H9 (cell line): ENCODE measurements around the gene FNIP2. TPM values are rescaled to one million over a fixed set of nuclear protein-coding genes. Genes with fewer than 3 reads are reported as not detected.

ENCODE experiments used
- DNase-seq: peaks from one replicate; pipeline ENCODE4 v3.0.0-alpha.2; 2017
- H2AFZ ChIP-seq: one replicate; pipeline ENCODE4 v1.6.1; 2013; ENCODE audit warnings: mild to moderate bottlenecking, low read length, control low read depth, moderate library complexity
- H2AK5ac ChIP-seq: 2 replicates; pipeline ENCODE4 v1.6.1; 2013; ENCODE audit warnings: low read length, control low read depth, mixed read lengths; ENCODE audit not compliant: insufficient read length
- H2BK120ac ChIP-seq: one replicate; pipeline ENCODE4 v1.6.1; 2013; ENCODE audit warnings: low read depth, mild to moderate bottlenecking, low read length, control low read depth, inconsistent platforms; ENCODE audit not compliant: poor library complexity, severe bottlenecking
- H2BK12ac ChIP-seq: 2 replicates; pipeline ENCODE4 v1.6.1; 2013; ENCODE audit warnings: low read length, control low read depth, mixed read lengths, low read depth; ENCODE audit not compliant: insufficient read length
- H2BK15ac ChIP-seq: 2 replicates; pipeline ENCODE4 v1.6.1; 2013; ENCODE audit warnings: low read depth, low read length, control low read depth
- H2BK20ac ChIP-seq: one replicate; pipeline ENCODE4 v1.6.1; 2013; ENCODE audit warnings: low read depth, mild to moderate bottlenecking, low read length, control low read depth, inconsistent platforms; ENCODE audit not compliant: poor library complexity, severe bottlenecking
- H2BK5ac ChIP-seq: 2 replicates; pipeline ENCODE4 v1.6.1; 2013; ENCODE audit warnings: low read length, control low read depth, mixed read lengths; ENCODE audit not compliant: insufficient read length
- H3K14ac ChIP-seq: 2 replicates; pipeline ENCODE4 v1.6.1; 2013; ENCODE audit warnings: low read length, control low read depth; ENCODE audit not compliant: insufficient read depth
- H3K18ac ChIP-seq: 2 replicates; pipeline ENCODE4 v1.6.1; 2013; ENCODE audit warnings: low read depth, mild to moderate bottlenecking, mixed read lengths, low read length, control low read depth; ENCODE audit not compliant: insufficient read length
- H3K23ac ChIP-seq: 2 replicates; pipeline ENCODE4 v1.6.1; 2013; ENCODE audit warnings: low read length, control low read depth, mixed read lengths, low read depth; ENCODE audit not compliant: insufficient read length
- H3K23me2 ChIP-seq: 2 replicates; pipeline ENCODE4 v1.6.1; 2013; ENCODE audit warnings: low read depth, mild to moderate bottlenecking, mixed read lengths, low read length, control low read depth; ENCODE audit not compliant: insufficient read length, poor library complexity, severe bottlenecking
- H3K27ac ChIP-seq: 2 replicates; pipeline ENCODE4 v1.5.1; 2013; ENCODE audit warnings: low read length, control low read depth, mixed read lengths, low read depth; ENCODE audit not compliant: insufficient read length
- H3K27me3 ChIP-seq: 2 replicates; pipeline ENCODE4 v1.6.1; 2013; ENCODE audit warnings: low read length, control low read depth, inconsistent platforms; ENCODE audit not compliant: insufficient read depth
- H3K4ac ChIP-seq: 2 replicates; pipeline ENCODE4 v1.6.1; 2013; ENCODE audit warnings: low read depth, mild to moderate bottlenecking, control low read depth, inconsistent platforms, low read length, moderate library complexity
- H3K4me1 ChIP-seq: 2 replicates; pipeline ENCODE4 v1.6.1; 2013; ENCODE audit warnings: low read length, control low read depth, inconsistent platforms; ENCODE audit not compliant: insufficient read depth
- H3K4me2 ChIP-seq: 2 replicates; pipeline ENCODE4 v1.6.1; 2013; ENCODE audit warnings: low read length, control low read depth, mixed read lengths; ENCODE audit not compliant: insufficient read length, insufficient read depth
- H3K56ac ChIP-seq: 2 replicates; pipeline ENCODE4 v1.6.1; 2013; ENCODE audit warnings: low read depth, mild to moderate bottlenecking, mixed read lengths, low read length, control low read depth; ENCODE audit not compliant: insufficient read length
- H3K79me1 ChIP-seq: 2 replicates; pipeline ENCODE4 v1.6.1; 2013; ENCODE audit warnings: low read depth, mild to moderate bottlenecking, moderate library complexity, low read length, control low read depth, inconsistent platforms; ENCODE audit not compliant: insufficient read depth, poor library complexity, severe bottlenecking
- H3K79me2 ChIP-seq: 2 replicates; pipeline ENCODE4 v1.6.1; 2013; ENCODE audit warnings: low read length, control low read depth, inconsistent platforms; ENCODE audit not compliant: insufficient read depth
- H3K9ac ChIP-seq: 2 replicates; pipeline ENCODE4 v1.6.1; 2013; ENCODE audit warnings: low read length, control low read depth, mixed read lengths; ENCODE audit not compliant: insufficient read length; ENCODE audit errors: extremely low read depth
- H3K9me3 ChIP-seq: one replicate; pipeline ENCODE4 v1.6.1; 2013; ENCODE audit warnings: low read depth, low read length, inconsistent platforms; ENCODE audit not compliant: control insufficient read depth
- H3T11ph ChIP-seq: one replicate; pipeline ENCODE4 v1.6.1; 2013; ENCODE audit warnings: mild to moderate bottlenecking, low read length, control low read depth, inconsistent platforms
- H4K20me1 ChIP-seq: one replicate; pipeline ENCODE4 v1.6.1; 2013; ENCODE audit not compliant: control insufficient read depth, insufficient read length, insufficient read depth
- H4K5ac ChIP-seq: 2 replicates; pipeline ENCODE4 v1.6.1; 2013; ENCODE audit warnings: low read depth, mild to moderate bottlenecking, mixed read lengths, low read length, control low read depth; ENCODE audit not compliant: insufficient read length
- H4K8ac ChIP-seq: replicated peaks from 2 replicates; pipeline ENCODE4 v1.6.1; 2013; ENCODE audit warnings: low read length, control low read depth, mixed read lengths, low read depth; ENCODE audit not compliant: insufficient read length
- H4K91ac ChIP-seq: 2 replicates; pipeline ENCODE4 v1.6.1; 2013; ENCODE audit warnings: low read depth, mild to moderate bottlenecking, moderate library complexity, mixed read lengths, low read length, control low read depth; ENCODE audit not compliant: insufficient read length
- H3K27ac Mint-ChIP-seq, 3 experiments: 2 replicates in 2 of 3; 3 replicates in 1 of 3; pipeline ENCODE4 v1.8.0; 2020 to 2021; ENCODE audit warnings: mixed read lengths in 3 of 3, mild to moderate bottlenecking in 1 of 3, moderate library complexity in 1 of 3
- H3K27me3 Mint-ChIP-seq: 2 replicates; pipeline ENCODE4 v1.8.0; 2021; ENCODE audit warnings: low read depth, mild to moderate bottlenecking, moderate library complexity, mixed read lengths
- H3K36me3 Mint-ChIP-seq, 3 experiments: 2 replicates in 2 of 3; 3 replicates in 1 of 3; pipeline ENCODE4 v1.8.0; 2020 to 2021; ENCODE audit warnings: low read depth in 3 of 3, mixed read lengths in 3 of 3; ENCODE audit not compliant: insufficient read depth in 1 of 3
- H3K4me1 Mint-ChIP-seq, 2 experiments: 2 replicates each; pipeline ENCODE4 v1.8.0; 2020; ENCODE audit warnings: mixed read lengths in 2 of 2
- H3K4me3 Mint-ChIP-seq, 2 experiments: 2 replicates in 1 of 2; 3 replicates in 1 of 2; pipeline ENCODE4 v1.8.0; 2020 to 2021; ENCODE audit warnings: mild to moderate bottlenecking in 2 of 2, mixed read lengths in 2 of 2, moderate library complexity in 1 of 2
- H3K9me3 Mint-ChIP-seq, 2 experiments: 2 replicates in 1 of 2; 3 replicates in 1 of 2; pipeline ENCODE4 v1.8.0; 2020; ENCODE audit warnings: mild to moderate bottlenecking in 2 of 2, mixed read lengths in 2 of 2, moderate library complexity in 1 of 2
- CTCF ChIP-seq: fragments of 200-600 bp; sonication (generic); conservative IDR thresholded peaks from 3 replicates; pipeline ENCODE4 v1.8.0; 2021; ENCODE audit warnings: antibody characterized with exemption, mild to moderate bottlenecking
- WGBS: extraction: QIAGEN DNeasy Blood & Tissue Kit; methylation state at CpG from one replicate; pipeline ENCODE4 v1.1.7; 2013; ENCODE audit warnings: missing lambda C conversion rate, low lambda C conversion rate, mixed read lengths; ENCODE audit not compliant: insufficient read length; ENCODE audit errors: extremely low coverage; 5-methylcytosine and 5-hydroxymethylcytosine counted together
- total RNA-seq: library from RNA; stranded (reverse); gene quantifications from 2 replicates; pipeline ENCODE4 v1.2.1, GENCODE V29; 2021

The FNIP2 gene
- total RNA-seq, 1 experiment from 2014 or later, result 9.6 TPM

GRCh38 chr4:158738866-158739265, 30.0 kb upstream of the FNIP2 start:
- no peak overlapping the region for H3K4me3 Mint-ChIP-seq
- Histone ChIP-seq H3T11ph (no peak overlapping the region), H3K79me1 (no peaks in the 10 kb centered on the region), H2BK20ac (no peak overlapping the region), H3K18ac (no peak overlapping the region), H3K56ac (no peak overlapping the region), H3K14ac (no peak overlapping the region), H3K9me3 (no peaks in the 10 kb centered on the region), H3K27me3 (no peaks in the 10 kb centered on the region), H2BK15ac (no peak overlapping the region), H3K9ac (no peak overlapping the region), H4K91ac (no peak overlapping the region), H4K5ac (no peak overlapping the region), H2BK120ac (no peak overlapping the region), H3K23me2 (no peaks in the 10 kb centered on the region), H3K27ac (no peak overlapping the region), H4K8ac (no peak overlapping the region), H3K4me2 (no peak overlapping the region), H3K23ac (no peak overlapping the region), H3K4me1 (no peaks in the 10 kb centered on the region), H3K4ac (no peak overlapping the region), H2BK5ac (no peak overlapping the region), H2AFZ (no peak overlapping the region), H3K79me2 (no peaks in the 10 kb centered on the region), H4K20me1 (no peaks in the 10 kb centered on the region), H2AK5ac (no peak overlapping the region), H2BK12ac (no peak overlapping the region)
- no peaks in the 10 kb centered on the region for H3K27me3 Mint-ChIP-seq
- no peaks in the 10 kb centered on the region for H3K36me3 Mint-ChIP-seq
- no CpG with 5 or more reads among the region's 2 CpGs for WGBS
- TF ChIP-seq CTCF, result no peak
- DNase-seq, result no peak
- H3K4me1 Mint-ChIP-seq, result peaks cover 0 to 3% of the 10 kb centered on the region in 2 experiments; a peak in 2 of 4 replicates
- no peak overlapping the region; a peak in 1 of 7 replicates for H3K27ac Mint-ChIP-seq
- no peaks in the 10 kb centered on the region; a peak in 1 of 5 replicates for H3K9me3 Mint-ChIP-seq
